Measurements from ENCODE around the gene PREPL.
A peak's percentile ranks its signal among the peaks of the same experiment; 100 is the strongest.

GRCh38 chr2:44291281-44292248 is 69.7 kb downstream of the PREPL start:
- TF ChIP-seq CTCF (IDR thresholded peaks at IDR 0.05) (peak in 3 of 4 experiments; percentile 34 to 43 (median 38)), EP300 (IDR thresholded peaks at IDR 0.05) (no peak), POLR2A (IDR thresholded peaks at IDR 0.05) (no peak)
